IPS-18a (cell line): ENCODE data around the gene PCNX2.

Source experiments
- H3K27ac ChIP-seq: one replicate; pipeline ENCODE4 v1.5.1; 2013; ENCODE audit warnings: low read length
- H3K27me3 ChIP-seq: one replicate; pipeline ENCODE4 v1.6.1; 2013; ENCODE audit warnings: mild to moderate bottlenecking, low read length; ENCODE audit not compliant: control insufficient read depth, insufficient read depth
- H3K36me3 ChIP-seq: one replicate; pipeline ENCODE4 v1.6.1; 2013; ENCODE audit warnings: low read depth, low read length; ENCODE audit not compliant: control insufficient read depth
- H3K4me1 ChIP-seq: one replicate; pipeline ENCODE4 v1.6.1; 2013; ENCODE audit warnings: low read depth, low read length; ENCODE audit not compliant: control insufficient read depth
- H3K4me3 ChIP-seq: one replicate; pipeline ENCODE4 v1.5.1; 2013; ENCODE audit warnings: low read length
- H3K9ac ChIP-seq: one replicate; pipeline ENCODE4 v1.6.1; 2013; ENCODE audit warnings: mild to moderate bottlenecking, low read length, moderate library complexity
- H3K9me3 ChIP-seq: one replicate; pipeline ENCODE4 v1.6.1; 2013; ENCODE audit warnings: low read depth, low read length; ENCODE audit not compliant: control insufficient read depth

The PCNX2 gene

DNA sequence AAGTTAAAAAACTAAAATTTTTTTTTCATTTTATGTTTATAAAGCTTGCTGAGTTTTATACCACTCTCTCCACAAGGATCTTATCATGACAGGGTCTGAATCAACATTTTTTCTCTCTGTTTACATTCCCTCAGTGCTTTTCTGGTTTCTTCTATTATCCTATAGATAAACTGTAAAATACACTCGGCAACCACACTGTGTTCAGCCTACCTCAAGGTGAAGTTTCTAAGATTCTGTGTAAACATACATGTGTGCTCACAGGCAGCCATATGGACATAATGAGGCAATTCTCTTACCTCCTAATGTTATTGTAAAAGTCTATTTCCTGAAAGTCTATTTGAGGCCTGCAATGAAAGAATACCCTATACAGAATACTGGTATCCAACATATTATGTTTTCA is 230.5 kb downstream of the PCNX2 start:
- Histone ChIP-seq H3K27ac (no peak overlapping the region), H3K4me3 (no peak overlapping the region), H3K4me1 (no peaks in the 10 kb centered on the region), H3K27me3 (no peaks in the 10 kb centered on the region), H3K9ac (no peak overlapping the region), H3K9me3 (no peaks in the 10 kb centered on the region), H3K36me3 (no peaks in the 10 kb centered on the region)

- Histone ChIP-seq H3K27me3 (no peaks in the 10 kb centered on the region), H3K9me3 (no peaks in the 10 kb centered on the region), H3K4me3 (no peak overlapping the region), H3K36me3 (no peaks in the 10 kb centered on the region), H3K4me1 (no peaks in the 10 kb centered on the region), H3K9ac (no peak overlapping the region), H3K27ac (no peak overlapping the region)
These were observed 232.1 kb downstream of the PCNX2 start for GRCh38 chr1:233063462-233063861.

GRCh38 chr1:233061265-233061664 is 234.3 kb downstream of the PCNX2 start:
- Histone ChIP-seq H3K27me3 (no peaks in the 10 kb centered on the region), H3K4me1 (no peaks in the 10 kb centered on the region), H3K36me3 (no peaks in the 10 kb centered on the region), H3K9ac (no peak overlapping the region), H3K9me3 (no peaks in the 10 kb centered on the region), H3K4me3 (no peak overlapping the region), H3K27ac (no peak overlapping the region)

DNA sequence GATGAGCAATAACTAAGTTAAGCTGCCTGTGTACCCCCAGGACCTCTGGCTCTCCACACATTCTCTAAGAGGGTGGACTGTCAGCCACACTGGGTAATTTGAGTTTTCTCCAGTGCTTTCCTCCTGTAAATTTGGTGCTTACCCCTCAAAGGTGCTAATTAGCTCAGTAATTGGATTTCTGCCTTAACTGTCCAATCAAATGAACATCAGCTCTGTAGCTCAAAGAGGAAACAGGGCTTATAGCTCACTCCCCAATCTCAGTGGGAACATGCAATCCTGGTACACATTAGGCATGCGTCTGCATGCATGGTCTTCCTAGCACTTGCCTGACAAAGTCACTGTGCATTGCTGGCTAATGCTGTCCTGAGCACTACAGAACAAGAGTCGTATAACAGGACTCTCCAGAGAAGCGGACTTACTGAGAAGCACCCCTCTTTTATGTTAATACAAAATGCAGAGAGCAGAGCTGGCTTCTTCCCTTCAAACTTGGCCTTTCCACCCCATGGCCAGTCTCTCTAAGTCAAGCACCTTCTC is 235.0 kb downstream of the PCNX2 start:
- H3K36me3 ChIP-seq: no peaks in the 10 kb centered on the region

GRCh38 chr1:233057836-233058235 is 237.7 kb downstream of the PCNX2 start:
- H3K27ac ChIP-seq: no peak overlapping the region
- no peaks in the 10 kb centered on the region for H3K4me1 ChIP-seq
- peaks cover 7% of the 10 kb centered on the region for H3K36me3 ChIP-seq
- H3K9me3 ChIP-seq: no peaks in the 10 kb centered on the region
- no peak overlapping the region for H3K9ac ChIP-seq
- H3K4me3 ChIP-seq: no peak overlapping the region
- H3K27me3 ChIP-seq: no peaks in the 10 kb centered on the region

More for the DNA sequence above, 235.0 kb downstream of the PCNX2 start:
- Histone ChIP-seq H3K4me1 (no peaks in the 10 kb centered on the region), H3K27ac (no peak overlapping the region), H3K9me3 (no peaks in the 10 kb centered on the region), H3K27me3 (no peaks in the 10 kb centered on the region), H3K4me3 (no peak overlapping the region), H3K9ac (no peak overlapping the region)

GRCh38 chr1:233055879-233056641 is 239.5 kb downstream of the PCNX2 start:
- Histone ChIP-seq H3K9me3 (no peaks in the 10 kb centered on the region), H3K36me3 (peaks cover 7% of the 10 kb centered on the region), H3K27me3 (no peaks in the 10 kb centered on the region), H3K4me3 (no peak overlapping the region), H3K9ac (no peak overlapping the region), H3K4me1 (no peaks in the 10 kb centered on the region), H3K27ac (no peak overlapping the region)

DNA sequence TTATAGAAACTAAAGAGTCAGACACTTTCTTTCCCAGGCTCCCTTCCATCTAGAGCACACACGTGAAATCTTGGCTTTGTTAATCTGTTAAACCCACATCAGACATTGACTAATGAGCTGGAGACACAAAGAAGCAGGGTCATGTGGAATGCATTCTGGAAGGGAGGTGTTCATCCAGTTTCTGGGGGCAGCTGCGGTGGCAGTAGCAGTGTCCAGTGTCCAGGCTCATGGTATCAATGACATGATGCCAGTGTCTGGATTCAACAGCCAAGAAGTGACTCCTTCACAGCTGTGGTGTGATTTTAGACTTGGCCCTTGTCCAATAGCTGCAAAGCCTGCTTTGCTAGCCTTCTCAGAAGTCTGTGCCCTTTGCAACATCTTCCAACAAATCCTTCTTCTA is 249.9 kb downstream of the PCNX2 start:
- Histone ChIP-seq H3K9me3 (no peaks in the 10 kb centered on the region), H3K4me3 (no peak overlapping the region), H3K27ac (no peak overlapping the region)

DNA sequence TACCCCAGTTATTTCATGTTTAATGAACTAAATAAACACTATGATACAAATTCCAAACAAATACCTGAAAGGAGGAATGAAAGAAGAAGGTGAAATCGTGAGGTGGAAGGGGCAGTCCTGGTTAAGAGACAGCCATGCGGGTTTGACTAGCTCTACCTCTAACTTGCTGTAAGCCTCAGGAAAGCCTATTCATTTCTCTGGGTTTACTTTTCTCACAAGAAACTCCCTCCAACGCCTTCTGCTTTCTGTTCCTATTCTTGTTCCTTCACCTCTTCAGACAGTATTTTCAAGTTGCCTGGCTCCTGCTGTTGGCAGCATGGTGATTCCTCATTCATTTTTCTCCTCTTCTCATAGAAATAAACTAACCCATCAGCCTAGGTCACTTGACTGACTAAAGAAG is 252.7 kb downstream of the PCNX2 start:
- Histone ChIP-seq H3K4me1 (no peaks in the 10 kb centered on the region), H3K4me3 (no peak overlapping the region), H3K9ac (no peak overlapping the region), H3K36me3 (no peaks in the 10 kb centered on the region), H3K27me3 (no peaks in the 10 kb centered on the region), H3K27ac (no peak overlapping the region), H3K9me3 (no peaks in the 10 kb centered on the region)

More for the DNA sequence above, 249.9 kb downstream of the PCNX2 start:
- H3K27me3 ChIP-seq: no peaks in the 10 kb centered on the region
- H3K36me3 ChIP-seq: no peaks in the 10 kb centered on the region
- no peak overlapping the region for H3K9ac ChIP-seq
- no peaks in the 10 kb centered on the region for H3K4me1 ChIP-seq

- H3K4me1 ChIP-seq: no peaks in the 10 kb centered on the region
- no peaks in the 10 kb centered on the region for H3K36me3 ChIP-seq
- no peaks in the 10 kb centered on the region for H3K27me3 ChIP-seq
- no peak overlapping the region for H3K4me3 ChIP-seq
- no peak overlapping the region for H3K27ac ChIP-seq
- H3K9me3 ChIP-seq: no peaks in the 10 kb centered on the region
- no peak overlapping the region for H3K9ac ChIP-seq
These were observed 255.0 kb downstream of the PCNX2 start for GRCh38 chr1:233040494-233040893.

- Histone ChIP-seq H3K27me3 (no peaks in the 10 kb centered on the region), H3K4me3 (no peak overlapping the region), H3K4me1 (no peaks in the 10 kb centered on the region), H3K36me3 (no peaks in the 10 kb centered on the region), H3K27ac (no peak overlapping the region), H3K9me3 (no peaks in the 10 kb centered on the region), H3K9ac (no peak overlapping the region)
These were observed 256.9 kb downstream of the PCNX2 start for GRCh38 chr1:233038581-233038980.

- Histone ChIP-seq H3K27ac (no peak overlapping the region), H3K4me3 (no peak overlapping the region), H3K4me1 (no peaks in the 10 kb centered on the region), H3K27me3 (no peaks in the 10 kb centered on the region), H3K9ac (no peak overlapping the region), H3K36me3 (no peaks in the 10 kb centered on the region), H3K9me3 (no peaks in the 10 kb centered on the region)
These were observed 257.7 kb downstream of the PCNX2 start for GRCh38 chr1:233037843-233038242.

GRCh38 chr1:233034836-233035235 is 260.7 kb downstream of the PCNX2 start:
- Histone ChIP-seq H3K27me3 (no peaks in the 10 kb centered on the region), H3K27ac (no peak overlapping the region), H3K4me3 (no peak overlapping the region), H3K9ac (no peak overlapping the region), H3K4me1 (no peaks in the 10 kb centered on the region), H3K36me3 (no peaks in the 10 kb centered on the region), H3K9me3 (no peaks in the 10 kb centered on the region)
